Measurements from ENCODE around the gene CTCFL. TPM values are rescaled to one million over a fixed set of nuclear protein-coding genes. Genes with fewer than 3 reads are reported as not detected.
A peak's percentile ranks its signal among the peaks of the same experiment; 100 is the strongest.
"Not testable (repeated sequence)": the region's sequence is repeated elsewhere in the genome, so short reads cannot be mapped to it uniquely, and the experiment has no call there.

The CTCFL gene
- total and polyA plus RNA-seq, 8 donors: 0.39 to 0.67 (median 0.50) TPM; not detected in 2

DNA sequence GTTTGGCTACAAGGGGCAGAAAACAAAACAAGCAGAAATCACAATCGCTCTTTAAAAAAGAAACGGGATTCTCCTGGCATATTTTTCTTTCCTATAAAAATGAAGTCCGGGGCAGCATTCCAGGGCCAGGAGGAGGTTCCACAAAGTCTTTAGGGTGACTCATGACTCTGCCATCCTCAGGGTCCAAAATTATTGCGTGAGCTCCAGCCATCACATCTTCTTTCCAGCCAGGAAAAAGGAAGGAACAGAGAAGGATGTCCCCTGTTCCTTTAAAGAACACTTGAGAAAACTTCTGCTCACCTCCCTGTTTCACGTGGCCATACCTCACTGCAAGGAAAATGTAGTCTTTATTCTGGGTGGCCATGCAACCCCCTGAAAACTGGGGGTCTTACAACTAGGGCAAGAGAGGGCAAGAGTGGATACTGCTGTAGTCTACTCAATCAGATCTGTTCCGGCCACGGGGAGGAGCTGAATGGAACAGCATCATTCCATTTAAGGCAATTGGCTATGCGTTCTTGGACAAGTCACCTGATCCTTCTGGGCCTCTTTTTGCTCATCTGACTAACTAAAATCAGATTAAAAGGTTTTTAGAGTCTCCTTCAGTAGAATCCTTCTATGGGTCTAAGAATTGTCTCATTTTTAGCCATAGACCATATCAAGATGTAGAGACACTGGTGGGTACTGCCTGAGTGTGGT, 49.4 kb downstream of the CTCFL start:
- TF ChIP-seq, protein P1, sequence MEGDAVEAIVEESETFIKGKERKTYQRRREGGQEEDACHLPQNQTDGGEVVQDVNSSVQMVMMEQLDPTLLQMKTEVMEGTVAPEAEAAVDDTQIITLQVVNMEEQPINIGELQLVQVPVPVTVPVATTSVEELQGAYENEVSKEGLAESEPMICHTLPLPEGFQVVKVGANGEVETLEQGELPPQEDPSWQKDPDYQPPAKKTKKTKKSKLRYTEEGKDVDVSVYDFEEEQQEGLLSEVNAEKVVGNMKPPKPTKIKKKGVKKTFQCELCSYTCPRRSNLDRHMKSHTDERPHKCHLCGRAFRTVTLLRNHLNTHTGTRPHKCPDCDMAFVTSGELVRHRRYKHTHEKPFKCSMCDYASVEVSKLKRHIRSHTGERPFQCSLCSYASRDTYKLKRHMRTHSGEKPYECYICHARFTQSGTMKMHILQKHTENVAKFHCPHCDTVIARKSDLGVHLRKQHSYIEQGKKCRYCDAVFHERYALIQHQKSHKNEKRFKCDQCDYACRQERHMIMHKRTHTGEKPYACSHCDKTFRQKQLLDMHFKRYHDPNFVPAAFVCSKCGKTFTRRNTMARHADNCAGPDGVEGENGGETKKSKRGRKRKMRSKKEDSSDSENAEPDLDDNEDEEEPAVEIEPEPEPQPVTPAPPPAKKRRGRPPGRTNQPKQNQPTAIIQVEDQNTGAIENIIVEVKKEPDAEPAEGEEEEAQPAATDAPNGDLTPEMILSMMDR (IDR thresholded peaks at IDR 0.05): no peak
- Histone ChIP-seq H3K27ac (peak overlapping the region in 1 of 2 donors; percentile 86), H3K4me3 (no peak overlapping the region), H3K27me3 (peaks cover 0 to 25% of the 10 kb centered on the region in 2 donors), H3K36me3 (no peaks in the 10 kb centered on the region), H3K4me1 (peaks cover 3 to 42% of the 10 kb centered on the region in 2 donors), H3K9me3 (no peaks in the 10 kb centered on the region)
- ATAC-seq (no peak), DNase-seq (no peak)
- intact Hi-C loops (cut with DNase I): no loop called here

DNA sequence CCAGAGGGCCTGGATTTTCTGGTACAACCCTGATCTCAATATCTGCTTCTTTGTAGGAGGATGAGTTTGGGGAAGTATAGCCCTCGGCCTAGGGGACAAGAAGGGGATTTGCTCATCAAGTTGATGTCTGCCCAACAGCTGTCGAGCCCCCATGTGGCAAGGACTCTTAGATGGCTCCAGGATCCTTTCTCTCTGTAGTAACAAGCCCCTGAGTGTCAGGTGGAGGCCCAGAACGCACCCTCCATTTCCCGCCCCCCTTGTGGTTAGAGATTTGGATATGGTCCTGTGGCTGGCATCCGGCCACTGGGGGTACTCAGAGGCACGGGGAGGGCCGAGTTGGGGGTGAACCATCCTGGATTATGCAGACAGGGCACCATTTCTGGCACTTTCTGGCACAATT, 50.1 kb downstream of the CTCFL start:
- no peak for ATAC-seq
- Histone ChIP-seq H3K36me3 (no peaks in the 10 kb centered on the region), H3K4me1 (peaks cover 3 to 42% of the 10 kb centered on the region in 2 donors), H3K27ac (peak overlapping the region in 1 of 2 donors; percentile 86), H3K9me3 (no peaks in the 10 kb centered on the region), H3K27me3 (peaks cover 0 to 27% of the 10 kb centered on the region in 2 donors), H3K4me3 (no peak overlapping the region)
- DNase-seq: no peak
- TF ChIP-seq, protein P1 (IDR thresholded peaks at IDR 0.05): no peak
- intact Hi-C loops (cut with DNase I): no loop called here

DNA sequence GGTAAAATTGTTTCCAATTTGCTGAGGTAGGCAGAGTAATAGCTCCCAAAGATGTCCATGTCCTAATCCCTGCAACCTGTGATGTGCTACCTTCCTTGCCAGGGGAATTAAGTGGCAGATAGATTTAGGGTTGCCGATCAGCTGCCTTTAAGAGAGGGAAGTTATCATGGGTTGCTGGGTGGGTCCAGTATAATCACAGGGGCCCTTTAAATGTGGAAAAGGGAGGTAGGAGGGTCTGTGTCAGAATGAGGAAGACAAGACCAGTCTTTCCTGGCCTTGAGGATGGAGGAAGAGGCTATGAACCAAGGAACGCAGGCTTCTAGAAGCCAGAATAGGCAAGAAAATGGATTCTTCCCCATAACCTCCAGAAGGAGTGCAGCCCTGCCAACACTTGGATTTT, 50.7 kb downstream of the CTCFL start:
- intact Hi-C loops (cut with DNase I): no loop called here
- ATAC-seq: no peak
- peaks cover 3 to 42% of the 10 kb centered on the region in 2 donors for H3K4me1 ChIP-seq
- peak overlapping the region in 1 of 2 donors; percentile 86 for H3K27ac ChIP-seq
- H3K36me3 ChIP-seq: no peaks in the 10 kb centered on the region
- H3K4me3 ChIP-seq: no peak overlapping the region
- DNase-seq: no peak
- TF ChIP-seq, protein P1 (IDR thresholded peaks at IDR 0.05): no peak
- no peaks in the 10 kb centered on the region for H3K9me3 ChIP-seq
- peaks cover 0 to 31% of the 10 kb centered on the region in 2 donors for H3K27me3 ChIP-seq

DNA sequence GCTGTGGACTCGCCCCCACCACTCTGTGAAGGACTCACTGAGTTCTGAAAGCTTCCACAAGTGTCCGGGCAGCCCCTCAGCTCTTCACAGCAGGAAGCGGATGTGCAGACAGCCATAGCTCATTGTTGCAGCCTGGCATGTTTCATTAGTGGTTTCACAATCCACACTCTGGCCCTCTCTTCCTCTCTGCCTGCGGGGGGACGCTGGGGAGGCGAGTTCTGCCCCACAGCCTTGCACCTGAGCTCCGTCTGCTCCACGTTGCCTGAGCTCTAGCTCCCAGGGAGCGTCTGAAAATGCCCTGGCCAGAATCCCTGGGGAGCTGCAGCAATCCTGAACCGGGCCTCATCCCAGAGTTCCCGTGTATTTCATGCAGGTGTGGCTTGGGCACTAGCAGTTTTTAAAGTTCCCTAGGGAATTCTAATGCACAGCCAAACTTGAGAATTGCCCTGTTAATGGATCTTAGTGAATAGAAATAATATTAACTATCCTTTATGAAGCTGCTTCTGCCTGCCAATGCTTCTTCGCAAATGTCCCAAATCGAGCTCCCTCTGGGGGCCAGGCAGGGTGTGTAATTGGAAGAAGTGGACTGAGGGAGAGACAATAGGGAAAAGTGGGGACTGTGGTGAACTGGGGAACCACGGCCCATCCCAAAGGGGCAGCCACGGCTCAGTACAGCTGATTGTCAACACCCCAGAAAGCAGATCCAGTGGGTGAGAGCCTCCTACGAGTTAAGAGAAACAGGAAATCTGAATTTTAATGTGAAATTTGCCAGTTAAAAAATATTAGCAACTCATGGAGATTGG, 51.5 kb downstream of the CTCFL start:
- intact Hi-C loops (cut with DNase I): no loop called here
- TF ChIP-seq, protein P1 (IDR thresholded peaks at IDR 0.05): no peak
- Histone ChIP-seq H3K27me3 (peaks cover 0 to 30% of the 10 kb centered on the region in 2 donors), H3K4me1 (peaks cover 3 to 42% of the 10 kb centered on the region in 2 donors), H3K27ac (peak overlapping the region in 1 of 2 donors; percentile 86), H3K4me3 (no peak overlapping the region), H3K9me3 (no peaks in the 10 kb centered on the region), H3K36me3 (no peaks in the 10 kb centered on the region)
- peak; percentile 83 for ATAC-seq
- DNase-seq: peak in 3 of 4 donors; percentile 58 to 85 (median 60)

DNA sequence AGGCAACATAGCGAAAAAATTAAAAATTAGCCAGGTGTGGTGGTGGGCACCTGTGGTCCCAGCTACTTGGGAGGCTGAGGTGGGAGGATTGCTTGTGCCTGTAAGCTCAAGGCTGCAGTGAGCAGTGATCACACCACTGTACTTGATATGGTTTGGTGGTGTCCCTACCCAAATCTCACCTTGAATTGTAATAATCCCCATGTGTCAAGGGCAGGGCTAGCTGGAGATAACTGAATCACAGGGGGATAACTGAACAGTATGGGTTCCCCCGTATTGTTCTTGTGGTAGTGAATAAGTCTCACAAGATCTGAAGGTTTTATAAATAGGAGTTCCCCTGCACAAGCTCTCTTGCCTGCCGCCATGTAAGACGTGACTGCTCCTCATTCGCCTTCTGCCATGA, 52.5 kb downstream of the CTCFL start:
- Histone ChIP-seq H3K27me3 (peaks cover 0 to 32% of the 10 kb centered on the region in 2 donors), H3K27ac (peak overlapping the region in 1 of 2 donors; percentile 86), H3K4me1 (peaks cover 3 to 42% of the 10 kb centered on the region in 2 donors)
- H3K36me3 ChIP-seq; H3K4me3 ChIP-seq; H3K9me3 ChIP-seq; intact Hi-C loops (cut with DNase I); ATAC-seq; DNase-seq: not testable (repeated sequence)

Data from left lung (tissue), 10 donors.